ENCODE results near the gene ADORA2B.

Gene ADORA2B

DNA sequence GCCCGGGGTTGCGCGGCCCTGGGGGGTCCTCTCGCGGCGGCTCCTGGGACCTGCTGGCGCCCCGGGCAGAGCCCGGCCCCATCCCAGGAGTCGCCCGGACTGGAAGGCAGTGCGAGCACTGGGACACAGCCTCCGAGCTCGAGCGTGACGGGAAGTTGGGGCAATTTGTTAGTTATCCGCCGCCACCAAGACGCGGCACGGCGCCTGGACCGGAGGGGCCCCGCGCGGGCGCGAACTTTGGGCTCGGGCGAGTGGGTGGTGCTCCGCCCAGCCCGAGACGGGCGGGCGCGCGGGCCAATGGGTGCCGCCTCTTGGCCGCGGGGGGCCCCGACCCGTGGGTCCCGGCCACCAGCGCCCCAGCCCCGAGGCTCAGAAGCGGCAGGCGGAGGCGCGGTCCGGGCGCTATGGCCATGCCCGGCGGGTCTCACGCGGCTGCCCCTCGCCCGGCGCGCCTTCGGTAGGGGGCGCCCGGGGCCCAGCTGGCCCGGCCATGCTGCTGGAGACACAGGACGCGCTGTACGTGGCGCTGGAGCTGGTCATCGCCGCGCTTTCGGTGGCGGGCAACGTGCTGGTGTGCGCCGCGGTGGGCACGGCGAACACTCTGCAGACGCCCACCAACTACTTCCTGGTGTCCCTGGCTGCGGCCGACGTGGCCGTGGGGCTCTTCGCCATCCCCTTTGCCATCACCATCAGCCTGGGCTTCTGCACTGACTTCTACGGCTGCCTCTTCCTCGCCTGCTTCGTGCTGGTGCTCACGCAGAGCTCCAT, at the start of gene ADORA2B:
Gene ADORA2B (plus strand): TSS at position 372 of the 768 bp plus-strand sequence. CDS start 119 bp downstream, at position 491.
- ChIA-PET POLR2A (interaction anchor here (0.5 to 2.3 kb wide), 7 partner anchors 14 to 436 kb away, joined by 3 to 33 read pairs (median 3); partner anchors contain the start of genes NCOR1, TTC19, UBB and ZSWIM7), CTCF (interaction anchor here (0.6 to 5.1 kb wide), 15 partner anchors 9 to 500 kb away, joined by 3 to 36 read pairs (median 5); partner anchors contain the start of genes TTC19 and ZSWIM7)
- H3K36me3 ChIP-seq (ENCODE audit: control insufficient read depth in 2 of 2, insufficient read depth in 1 of 2, low read length in 2 of 2) = no peaks in the 10 kb centered on the region
- H3K27ac ChIP-seq (ENCODE audit: extremely low read depth, low read depth, low read length) = peak within 1 kb of the TSS; percentile 37; the same call in 1 of the 2 replicates
- H3K4me3 ChIP-seq (ENCODE audit: low read depth, low read length) = peak within 1 kb of the TSS; percentile 62
- H3K4me1 ChIP-seq (ENCODE audit: control insufficient read depth, insufficient read depth, low read length) = peaks cover 5% of the 10 kb centered on the region
- H3K9me3 ChIP-seq (ENCODE audit: control insufficient read depth, insufficient read depth, low read depth, low read length) = no peaks in the 10 kb centered on the region
- peak; percentile 94 for TF ChIP-seq ZBTB8A (tag by site-specific recombination; IDR thresholded peaks at IDR 0.05)
- no peak for TF ChIP-seq ZNF157 (tag by site-specific recombination; IDR thresholded peaks at IDR 0.05)
- TF ChIP-seq, protein P1, sequence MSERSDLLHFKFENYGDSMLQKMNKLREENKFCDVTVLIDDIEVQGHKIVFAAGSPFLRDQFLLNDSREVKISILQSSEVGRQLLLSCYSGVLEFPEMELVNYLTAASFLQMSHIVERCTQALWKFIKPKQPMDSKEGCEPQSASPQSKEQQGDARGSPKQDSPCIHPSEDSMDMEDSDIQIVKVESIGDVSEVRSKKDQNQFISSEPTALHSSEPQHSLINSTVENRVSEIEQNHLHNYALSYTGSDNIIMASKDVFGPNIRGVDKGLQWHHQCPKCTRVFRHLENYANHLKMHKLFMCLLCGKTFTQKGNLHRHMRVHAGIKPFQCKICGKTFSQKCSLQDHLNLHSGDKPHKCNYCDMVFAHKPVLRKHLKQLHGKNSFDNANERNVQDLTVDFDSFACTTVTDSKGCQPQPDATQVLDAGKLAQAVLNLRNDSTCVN (tag by site-specific recombination; optimal IDR thresholded peaks at IDR 0.05) = peak; percentile 86
- TF ChIP-seq ZNF660 (tag by site-specific recombination; IDR thresholded peaks at IDR 0.05) = peak; percentile 70
- peak; percentile 48 for TF ChIP-seq ZFP37 (tag by site-specific recombination; IDR thresholded peaks at IDR 0.05)
- no peak for TF ChIP-seq ZNF214 (tag by site-specific recombination; IDR thresholded peaks at IDR 0.05; ENCODE audit: borderline replicate concordance)
- no peak for TF ChIP-seq ZNF292 (tag by site-specific recombination; IDR thresholded peaks at IDR 0.05; ENCODE audit: borderline replicate concordance, low read depth)
- no peak for TF ChIP-seq MZF1 (tag by site-specific recombination; IDR thresholded peaks at IDR 0.05; ENCODE audit: borderline replicate concordance)
- no peak for TF ChIP-seq ZNF202 (tag by site-specific recombination; IDR thresholded peaks at IDR 0.05; ENCODE audit: borderline replicate concordance)
- peak; percentile 70 for TF ChIP-seq YY1 (tag by site-specific recombination; IDR thresholded peaks at IDR 0.05)
- peak; percentile 62 for TF ChIP-seq GLIS1 (tag by site-specific recombination; IDR thresholded peaks at IDR 0.05)
- TF ChIP-seq, protein P2, sequence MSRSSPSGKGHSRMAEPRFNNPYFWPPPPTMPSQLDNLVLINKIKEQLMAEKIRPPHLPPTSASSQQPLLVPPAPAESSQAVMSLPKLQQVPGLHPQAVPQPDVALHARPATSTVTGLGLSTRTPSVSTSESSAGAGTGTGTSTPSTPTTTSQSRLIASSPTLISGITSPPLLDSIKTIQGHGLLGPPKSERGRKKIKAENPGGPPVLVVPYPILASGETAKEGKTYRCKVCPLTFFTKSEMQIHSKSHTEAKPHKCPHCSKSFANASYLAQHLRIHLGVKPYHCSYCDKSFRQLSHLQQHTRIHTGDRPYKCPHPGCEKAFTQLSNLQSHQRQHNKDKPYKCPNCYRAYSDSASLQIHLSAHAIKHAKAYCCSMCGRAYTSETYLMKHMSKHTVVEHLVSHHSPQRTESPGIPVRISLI (tag by site-specific recombination; IDR thresholded peaks at IDR 0.05) = no peak
- peak; percentile 18; the same call in 1 of the 2 replicates for TF ChIP-seq SP3 (tag by site-specific recombination; IDR thresholded peaks at IDR 0.05)
- TF ChIP-seq, protein P3, sequence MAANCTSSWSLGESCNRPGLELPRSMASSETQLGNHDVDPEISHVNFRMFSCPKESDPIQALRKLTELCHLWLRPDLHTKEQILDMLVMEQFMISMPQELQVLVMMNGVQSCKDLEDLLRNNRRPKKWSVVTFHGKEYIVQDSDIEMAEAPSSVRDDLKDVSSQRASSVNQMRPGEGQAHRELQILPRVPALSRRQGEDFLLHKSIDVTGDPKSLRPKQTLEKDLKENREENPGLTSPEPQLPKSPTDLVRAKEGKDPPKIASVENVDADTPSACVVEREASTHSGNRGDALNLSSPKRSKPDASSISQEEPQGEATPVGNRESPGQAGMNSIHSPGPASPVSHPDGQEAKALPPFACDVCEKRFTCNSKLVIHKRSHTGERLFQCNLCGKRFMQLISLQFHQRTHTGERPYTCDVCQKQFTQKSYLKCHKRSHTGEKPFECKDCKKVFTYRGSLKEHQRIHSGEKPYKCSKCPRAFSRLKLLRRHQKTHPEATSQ (tag by site-specific recombination; IDR thresholded peaks at IDR 0.05) = peak; percentile 85
- TF ChIP-seq KLF9 (tag by site-specific recombination; IDR thresholded peaks at IDR 0.05; ENCODE audit: low read depth) = no peak
- TF ChIP-seq GLIS2 (tag by site-specific recombination; IDR thresholded peaks at IDR 0.05) = peak; percentile 29; the same call in 1 of the 2 replicates
- TF ChIP-seq MEIS1 (CRISPR knock-in tag; IDR thresholded peaks at IDR 0.05; ENCODE audit: borderline replicate concordance) = no peak
- peak; percentile 42; the same call in 1 of the 2 replicates for TF ChIP-seq SP7 (tag by site-specific recombination; IDR thresholded peaks at IDR 0.05)
- no peak for TF ChIP-seq ZNF426 (tag by site-specific recombination; IDR thresholded peaks at IDR 0.05)
- TF ChIP-seq, protein P4, sequence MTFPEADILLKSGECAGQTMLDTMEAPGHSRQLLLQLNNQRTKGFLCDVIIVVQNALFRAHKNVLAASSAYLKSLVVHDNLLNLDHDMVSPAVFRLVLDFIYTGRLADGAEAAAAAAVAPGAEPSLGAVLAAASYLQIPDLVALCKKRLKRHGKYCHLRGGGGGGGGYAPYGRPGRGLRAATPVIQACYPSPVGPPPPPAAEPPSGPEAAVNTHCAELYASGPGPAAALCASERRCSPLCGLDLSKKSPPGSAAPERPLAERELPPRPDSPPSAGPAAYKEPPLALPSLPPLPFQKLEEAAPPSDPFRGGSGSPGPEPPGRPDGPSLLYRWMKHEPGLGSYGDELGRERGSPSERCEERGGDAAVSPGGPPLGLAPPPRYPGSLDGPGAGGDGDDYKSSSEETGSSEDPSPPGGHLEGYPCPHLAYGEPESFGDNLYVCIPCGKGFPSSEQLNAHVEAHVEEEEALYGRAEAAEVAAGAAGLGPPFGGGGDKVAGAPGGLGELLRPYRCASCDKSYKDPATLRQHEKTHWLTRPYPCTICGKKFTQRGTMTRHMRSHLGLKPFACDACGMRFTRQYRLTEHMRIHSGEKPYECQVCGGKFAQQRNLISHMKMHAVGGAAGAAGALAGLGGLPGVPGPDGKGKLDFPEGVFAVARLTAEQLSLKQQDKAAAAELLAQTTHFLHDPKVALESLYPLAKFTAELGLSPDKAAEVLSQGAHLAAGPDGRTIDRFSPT (tag by site-specific recombination; IDR thresholded peaks at IDR 0.05) = peak; percentile 91
- no peak for TF ChIP-seq FEZF1 (tag by site-specific recombination; IDR thresholded peaks at IDR 0.05)
- no peak for TF ChIP-seq ZNF211 (tag by site-specific recombination; IDR thresholded peaks at IDR 0.05; ENCODE audit: low read depth)
- TF ChIP-seq, protein P5, sequence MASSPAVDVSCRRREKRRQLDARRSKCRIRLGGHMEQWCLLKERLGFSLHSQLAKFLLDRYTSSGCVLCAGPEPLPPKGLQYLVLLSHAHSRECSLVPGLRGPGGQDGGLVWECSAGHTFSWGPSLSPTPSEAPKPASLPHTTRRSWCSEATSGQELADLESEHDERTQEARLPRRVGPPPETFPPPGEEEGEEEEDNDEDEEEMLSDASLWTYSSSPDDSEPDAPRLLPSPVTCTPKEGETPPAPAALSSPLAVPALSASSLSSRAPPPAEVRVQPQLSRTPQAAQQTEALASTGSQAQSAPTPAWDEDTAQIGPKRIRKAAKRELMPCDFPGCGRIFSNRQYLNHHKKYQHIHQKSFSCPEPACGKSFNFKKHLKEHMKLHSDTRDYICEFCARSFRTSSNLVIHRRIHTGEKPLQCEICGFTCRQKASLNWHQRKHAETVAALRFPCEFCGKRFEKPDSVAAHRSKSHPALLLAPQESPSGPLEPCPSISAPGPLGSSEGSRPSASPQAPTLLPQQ (tag by site-specific recombination; IDR thresholded peaks at IDR 0.05) = peak; percentile 29; the same call in 1 of the 2 replicates
- peak; percentile 71 for TF ChIP-seq ZNF423 (tag by site-specific recombination; IDR thresholded peaks at IDR 0.05)
- TF ChIP-seq, protein P6, sequence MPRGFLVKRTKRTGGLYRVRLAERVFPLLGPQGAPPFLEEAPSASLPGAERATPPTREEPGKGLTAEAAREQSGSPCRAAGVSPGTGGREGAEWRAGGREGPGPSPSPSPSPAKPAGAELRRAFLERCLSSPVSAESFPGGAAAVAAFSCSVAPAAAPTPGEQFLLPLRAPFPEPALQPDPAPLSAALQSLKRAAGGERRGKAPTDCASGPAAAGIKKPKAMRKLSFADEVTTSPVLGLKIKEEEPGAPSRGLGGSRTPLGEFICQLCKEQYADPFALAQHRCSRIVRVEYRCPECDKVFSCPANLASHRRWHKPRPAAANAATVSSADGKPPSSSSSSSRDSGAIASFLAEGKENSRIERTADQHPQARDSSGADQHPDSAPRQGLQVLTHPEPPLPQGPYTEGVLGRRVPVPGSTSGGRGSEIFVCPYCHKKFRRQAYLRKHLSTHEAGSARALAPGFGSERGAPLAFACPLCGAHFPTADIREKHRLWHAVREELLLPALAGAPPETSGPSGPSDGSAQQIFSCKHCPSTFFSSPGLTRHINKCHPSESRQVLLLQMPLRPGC (tag by site-specific recombination; IDR thresholded peaks at IDR 0.05) = no peak; the same call in 1 of the 2 replicates
- TF ChIP-seq ZNF266 (tag by site-specific recombination; IDR thresholded peaks at IDR 0.05; ENCODE audit: low read depth) = no peak
- TF ChIP-seq ZNF473 (tag by site-specific recombination; IDR thresholded peaks at IDR 0.05) = no peak

Measured in HEK293 (cell line).